CD14-positive monocyte (primary cell): ENCODE data around the gene TPM1. TPM values are rescaled to one million over a fixed set of nuclear protein-coding genes. Genes with fewer than 3 reads are reported as not detected.

ENCODE experiments used
- DNase-seq, 3 donors: peaks; one replicate each; pipeline ENCODE4 v3.0.0-alpha.2; 2011 to 2022
- H2AFZ ChIP-seq: 2 replicates; pipeline ENCODE4 v1.6.0; 2012; ENCODE audit warnings: mild to moderate bottlenecking, low read depth, low read length, inconsistent platforms; ENCODE audit not compliant: insufficient read depth, poor library complexity, severe bottlenecking
- H3K27ac ChIP-seq, 2 donors: 1 replicate in 1 of 2; 2 replicates in 1 of 2; pipeline ENCODE4 v1.5.1; 2012 to 2013; ENCODE audit warnings: low read length in 2 of 2, control low read depth in 1 of 2, inconsistent platforms in 1 of 2, low read depth in 1 of 2, mild to moderate bottlenecking in 1 of 2
- H3K27me3 ChIP-seq, 2 donors: one replicate each; pipeline versions ENCODE4 v1.6.0 to v1.6.1; 2011 to 2013; ENCODE audit warnings: low read length in 2 of 2; ENCODE audit not compliant: control insufficient read depth in 2 of 2, insufficient read depth in 2 of 2
- H3K36me3 ChIP-seq, 2 donors: replicated peaks in 1 of 2; 1 replicate in 1 of 2; 2 replicates in 1 of 2; pipeline versions ENCODE4 v1.5.1 to v1.6.1; 2012 to 2013; ENCODE audit warnings: low read length in 2 of 2, control low read depth in 1 of 2, inconsistent platforms in 1 of 2, mild to moderate bottlenecking in 1 of 2; ENCODE audit not compliant: insufficient read depth in 2 of 2, control insufficient read depth in 1 of 2
- H3K4me1 ChIP-seq, 2 donors: 1 replicate in 1 of 2; 2 replicates in 1 of 2; pipeline versions ENCODE4 v1.5.1 to v1.6.1; 2012 to 2013; ENCODE audit warnings: low read length in 2 of 2, control low read depth in 1 of 2, inconsistent platforms in 1 of 2, mild to moderate bottlenecking in 1 of 2, moderate library complexity in 1 of 2; ENCODE audit not compliant: insufficient read depth in 2 of 2, control insufficient read depth in 1 of 2
- H3K4me2 ChIP-seq: replicated peaks from 2 replicates; pipeline ENCODE3; 2012; ENCODE audit warnings: low read length, moderate library complexity, mild to moderate bottlenecking; ENCODE audit not compliant: poor library complexity, severe bottlenecking; ENCODE audit errors: extremely low read depth
- H3K4me3 ChIP-seq, 3 experiments: fragments of 200-600 bp in 1 of 3; sonication (generic) in 1 of 3; replicated peaks in 1 of 3; 1 replicate in 2 of 3; 2 replicates in 1 of 3; pipeline ENCODE4 v1.5.1; 2011 to 2013; ENCODE audit warnings: low read length in 3 of 3, mild to moderate bottlenecking in 3 of 3, control low read depth in 2 of 3, low read depth in 2 of 3, inconsistent platforms in 1 of 3, moderate library complexity in 1 of 3
- H3K79me2 ChIP-seq: 2 replicates; pipeline ENCODE4 v1.6.0; 2012; ENCODE audit warnings: mild to moderate bottlenecking, control low read depth, inconsistent platforms, low read length, moderate library complexity; ENCODE audit not compliant: insufficient read depth
- H3K9ac ChIP-seq: 2 replicates; pipeline ENCODE4 v1.6.0; 2017; ENCODE audit warnings: low read length, mild to moderate bottlenecking; ENCODE audit not compliant: insufficient read depth, poor library complexity, severe bottlenecking
- H3K9me3 ChIP-seq, 2 donors: replicated peaks in 1 of 2; 1 replicate in 1 of 2; 2 replicates in 1 of 2; pipeline versions ENCODE4 v1.5.1 to v1.6.1; 2012 to 2013; ENCODE audit warnings: low read length in 2 of 2, control low read depth in 1 of 2; ENCODE audit not compliant: control insufficient read depth in 1 of 2, insufficient read depth in 1 of 2
- H4K20me1 ChIP-seq: 2 replicates; pipeline ENCODE4 v1.6.0; 2012; ENCODE audit warnings: mild to moderate bottlenecking, low read length, control low read depth, moderate library complexity; ENCODE audit not compliant: insufficient read depth
- H3K27ac Mint-ChIP-seq, 7 donors: one replicate each; pipeline ENCODE4 v1.8.0; 2020; ENCODE audit warnings: mild to moderate bottlenecking in 7 of 7, mixed read lengths in 7 of 7, moderate library complexity in 6 of 7, inconsistent platforms in 2 of 7
- H3K27me3 Mint-ChIP-seq, 3 donors: one replicate each; pipeline ENCODE4 v1.8.0; 2021 to 2022; ENCODE audit warnings: low read depth in 3 of 3, mild to moderate bottlenecking in 3 of 3, mixed read lengths in 3 of 3, moderate library complexity in 3 of 3, inconsistent platforms in 1 of 3
- H3K36me3 Mint-ChIP-seq, 2 donors: one replicate each; pipeline ENCODE4 v1.8.0; 2020; ENCODE audit warnings: mixed read lengths in 2 of 2, inconsistent platforms in 1 of 2, mild to moderate bottlenecking in 1 of 2
- H3K4me1 Mint-ChIP-seq: one replicate; pipeline ENCODE4 v1.8.0; 2020; ENCODE audit warnings: mild to moderate bottlenecking, mixed read lengths
- H3K4me3 Mint-ChIP-seq, 2 donors: one replicate each; pipeline ENCODE4 v1.8.0; 2020; ENCODE audit warnings: mild to moderate bottlenecking in 2 of 2, mixed read lengths in 2 of 2, moderate library complexity in 1 of 2
- H3K9me3 Mint-ChIP-seq, 7 donors: one replicate each; pipeline ENCODE4 v1.8.0; 2020 to 2022; ENCODE audit warnings: mixed read lengths in 7 of 7, mild to moderate bottlenecking in 6 of 7, moderate library complexity in 6 of 7, inconsistent platforms in 2 of 7
- CTCF ChIP-seq: fragments of 200-600 bp; IDR thresholded peaks from one replicate; pipeline ENCODE4 v1.8.0; 2022; ENCODE audit warnings: antibody characterized with exemption, mild to moderate bottlenecking
- WGBS: methylation state at CpG from one replicate; pipeline ENCODE4 v1.1.5; 2013; ENCODE audit warnings: missing lambda C conversion rate; ENCODE audit not compliant: insufficient coverage; 5-methylcytosine and 5-hydroxymethylcytosine counted together
- intact Hi-C, 2 donors: fragments of 100-400 bp; cut with micrococcal nuclease; formaldehyde crosslinking; loops; one replicate each; pipeline versions ENCODE4 v1.15.0 to v1.15.1; 2023
- polyA plus RNA-seq, 3 donors: library from polyadenylated mRNA; depleted of rRNA in 1 of 3; unstranded in 2 of 3; stranded (reverse) in 1 of 3; fragments of 300-500 nt in 2 of 3; fragments of >200 nt in 1 of 3; fragmentation: Illumina TruSeq in 2 of 3; gene quantifications; 1 replicate in 2 of 3; 2 replicates in 1 of 3; pipeline ENCODE4 v1.2.3, GENCODE V29; 2012 to 2021

The TPM1 gene
- polyA plus RNA-seq, 3 donors: 11.7 to 15.9 (median 11.9) TPM

- no peaks in the 10 kb centered on the region for H3K79me2 ChIP-seq
- Mint-ChIP-seq H3K27me3 (peaks cover 1 to 3% (median 2%) of the 10 kb centered on the region in 3 donors), H3K9me3 (peaks cover 0 to 2% (median 0%) of the 10 kb centered on the region in 7 donors), H3K27ac (no peak overlapping the region), H3K4me1 (peaks cover 1% of the 10 kb centered on the region), H3K36me3 (no peaks in the 10 kb centered on the region), H3K4me3 (no peak overlapping the region)
- H3K4me3 ChIP-seq: no peak overlapping the region
- H3K36me3 ChIP-seq: no peaks in the 10 kb centered on the region
- H4K20me1 ChIP-seq: no peaks in the 10 kb centered on the region
- H3K4me2 ChIP-seq: no peak overlapping the region
- TF ChIP-seq CTCF: no peak
- WGBS: 17% methylated on average over 1 of the region's 6 CpGs
- H2AFZ ChIP-seq: no peak overlapping the region
- no peak for DNase-seq
- no peaks in the 10 kb centered on the region for H3K4me1 ChIP-seq
- H3K9me3 ChIP-seq: no peaks in the 10 kb centered on the region
- intact Hi-C loops: no loop called here
- H3K27ac ChIP-seq: no peak overlapping the region
- no peaks in the 10 kb centered on the region for H3K27me3 ChIP-seq
- no peak overlapping the region for H3K9ac ChIP-seq
Measured at GRCh38 chr15:63088533-63089245, 46.1 kb downstream of the TPM1 start.

DNA sequence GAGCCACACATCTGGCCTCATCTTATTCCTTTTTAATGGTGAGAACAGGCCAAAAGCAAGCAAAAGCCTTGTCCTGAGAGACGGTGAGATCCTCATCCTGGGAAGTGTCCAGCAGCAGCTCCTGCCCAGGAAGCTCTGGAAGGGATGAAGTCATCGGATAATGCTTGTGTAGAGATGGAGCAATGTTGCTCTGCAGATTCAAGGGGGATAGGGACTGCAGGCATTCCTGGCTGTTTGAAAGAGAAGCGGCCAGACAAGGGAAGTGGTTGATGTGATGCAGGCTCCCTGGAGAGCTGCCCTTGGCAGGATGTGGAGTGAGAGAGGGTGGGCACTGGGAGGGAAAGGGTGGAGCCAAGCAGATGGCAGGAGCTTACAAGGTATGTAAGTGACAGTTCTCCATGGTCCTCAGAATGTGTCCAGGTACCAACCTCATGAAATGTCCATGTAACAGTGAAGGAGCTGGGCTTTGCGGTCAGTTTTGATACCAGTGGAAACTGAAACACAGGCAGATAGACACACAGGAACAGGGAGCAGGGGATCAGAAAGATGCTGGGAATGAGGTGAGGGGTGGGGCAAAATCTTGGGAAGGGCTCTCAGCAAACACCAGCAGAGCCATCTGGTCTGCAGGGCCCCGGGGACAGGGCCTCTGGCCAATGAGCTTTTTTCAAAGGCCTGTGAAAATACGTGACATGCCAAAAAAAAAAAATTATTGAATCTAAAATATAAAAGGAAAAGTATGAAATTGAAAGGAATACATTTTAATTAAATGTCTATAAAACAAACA lies 46.9 kb downstream of the TPM1 start:
- H3K4me1 Mint-ChIP-seq: peaks cover 2% of the 10 kb centered on the region
- H3K9ac ChIP-seq: no peak overlapping the region
- H4K20me1 ChIP-seq: no peaks in the 10 kb centered on the region
- H3K9me3 ChIP-seq: no peaks in the 10 kb centered on the region
- peaks cover 1 to 3% (median 1%) of the 10 kb centered on the region in 3 donors for H3K27me3 Mint-ChIP-seq
- H3K4me2 ChIP-seq: no peak overlapping the region
- no peaks in the 10 kb centered on the region for H3K36me3 Mint-ChIP-seq
- H3K4me3 Mint-ChIP-seq: no peak overlapping the region
- 74% methylated on average over 4 of the region's 6 CpGs for WGBS
- H3K4me1 ChIP-seq: no peaks in the 10 kb centered on the region
- no peak overlapping the region for H2AFZ ChIP-seq
- no peak overlapping the region for H3K27ac ChIP-seq
- no peak overlapping the region for H3K4me3 ChIP-seq
- H3K27ac Mint-ChIP-seq: peak overlapping the region in 1 of 7 donors; percentile 44
- no peaks in the 10 kb centered on the region for H3K79me2 ChIP-seq
- DNase-seq: no peak
- H3K9me3 Mint-ChIP-seq: peaks cover 0 to under 1% (median 0%) of the 10 kb centered on the region in 7 donors
- intact Hi-C loops: loop anchor here (5.0 to 10.0 kb wide), 3 partner anchors 42 to 305 kb away; no protein-coding TSS in a partner anchor
- no peaks in the 10 kb centered on the region for H3K36me3 ChIP-seq
- no peaks in the 10 kb centered on the region for H3K27me3 ChIP-seq
- TF ChIP-seq CTCF: no peak
